GM18520 (cell line): ENCODE data around the gene WNK2.

Source experiments
- ATAC-seq: cut with Tn5 transposase; IDR thresholded peaks from one replicate; pipeline ENCODE4 v1.9.1; 2021; ENCODE audit not compliant: unreplicated experiment

WNK2 gene

GRCh38 chr9:93264338-93265125 is 80.6 kb downstream of the WNK2 start:
- ATAC-seq, result no peak

GRCh38 chr9:93265301-93265971 is 81.5 kb downstream of the WNK2 start:
- no peak for ATAC-seq

GRCh38 chr9:93265972-93266371 is 82.0 kb downstream of the WNK2 start:
- no peak for ATAC-seq

GRCh38 chr9:93266521-93267001 is 82.6 kb downstream of the WNK2 start:
- no peak for ATAC-seq

GRCh38 chr9:93267091-93267541 is 83.2 kb downstream of the WNK2 start:
- no peak for ATAC-seq

GRCh38 chr9:93267681-93268505 is 84.0 kb downstream of the WNK2 start:
- ATAC-seq, result no peak

GRCh38 chr9:93268551-93269314 is 84.8 kb downstream of the WNK2 start:
- ATAC-seq, result no peak

- ATAC-seq, result no peak
These were observed 87.0 kb downstream of the WNK2 start for GRCh38 chr9:93270976-93271375.

- no peak for ATAC-seq
These were observed 93.0 kb downstream of the WNK2 start for GRCh38 chr9:93276973-93277372.

GRCh38 chr9:93278144-93278543 is 94.2 kb downstream of the WNK2 start:
- ATAC-seq, result no peak

GRCh38 chr9:93280661-93281259 is 96.8 kb downstream of the WNK2 start:
- ATAC-seq, result no peak

- ATAC-seq, result no peak
These were observed 102.6 kb downstream of the WNK2 start for GRCh38 chr9:93286252-93287188.

- ATAC-seq, result no peak
These were observed 103.2 kb downstream of the WNK2 start for GRCh38 chr9:93287189-93287552.

- no peak for ATAC-seq
These were observed 103.7 kb downstream of the WNK2 start for GRCh38 chr9:93287593-93287992.

- ATAC-seq, result no peak
These were observed 104.4 kb downstream of the WNK2 start for GRCh38 chr9:93288341-93288740.

- no peak for ATAC-seq
These were observed 105.2 kb downstream of the WNK2 start for GRCh38 chr9:93288891-93289883.

GRCh38 chr9:93290495-93291434 is 106.8 kb downstream of the WNK2 start:
- ATAC-seq, result no peak
